Activated T-cell treated with anti-CD3 and anti-CD28 coated beads, Interleukin-2, amount 50 U/mL, for 1 hour (primary cell): ENCODE results near the gene TM4SF18.
"Not testable (repeated sequence)": the region's sequence is repeated elsewhere in the genome, so short reads cannot be mapped to it uniquely, and the experiment has no call there.

Source experiments
- DNase-seq: peaks from one replicate; pipeline ENCODE4 v3.0.0-alpha.2; 2020

The TM4SF18 gene, protein sequence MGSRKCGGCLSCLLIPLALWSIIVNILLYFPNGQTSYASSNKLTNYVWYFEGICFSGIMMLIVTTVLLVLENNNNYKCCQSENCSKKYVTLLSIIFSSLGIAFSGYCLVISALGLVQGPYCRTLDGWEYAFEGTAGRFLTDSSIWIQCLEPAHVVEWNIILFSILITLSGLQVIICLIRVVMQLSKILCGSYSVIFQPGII

GRCh38 chr3:149333176-149333859 lies at the start of gene TM4SF18:
Gene TM4SF18 (minus strand): TSS chr3:149333636. CDS start chr3:149333382, 254 bp downstream.
- no peak for DNase-seq

GRCh38 chr3:149382518-149382917 lies 49.1 kb upstream of the TM4SF18 start:
- DNase-seq = no peak

DNA sequence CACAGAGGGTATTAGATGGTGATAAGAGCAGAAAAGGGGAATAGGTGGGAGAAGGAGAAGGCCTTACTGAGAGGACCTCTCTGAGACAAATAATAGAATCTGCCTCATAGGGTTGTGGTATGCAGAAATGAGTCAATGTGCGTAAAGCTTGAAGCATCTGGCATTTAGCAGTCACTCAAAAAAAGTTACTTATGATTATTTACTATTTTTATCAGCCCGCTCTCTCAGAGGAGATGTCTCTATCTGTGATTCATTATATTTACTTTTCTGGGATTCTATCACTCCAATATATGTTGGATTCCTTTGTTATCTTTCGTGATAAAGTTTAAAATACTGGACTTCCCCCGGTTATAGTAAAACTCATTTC lies 48.6 kb upstream of the TM4SF18 start:
- no peak for DNase-seq

- DNase-seq = no peak
Measured at GRCh38 chr3:149381173-149382100, 48.0 kb upstream of the TM4SF18 start.

DNA sequence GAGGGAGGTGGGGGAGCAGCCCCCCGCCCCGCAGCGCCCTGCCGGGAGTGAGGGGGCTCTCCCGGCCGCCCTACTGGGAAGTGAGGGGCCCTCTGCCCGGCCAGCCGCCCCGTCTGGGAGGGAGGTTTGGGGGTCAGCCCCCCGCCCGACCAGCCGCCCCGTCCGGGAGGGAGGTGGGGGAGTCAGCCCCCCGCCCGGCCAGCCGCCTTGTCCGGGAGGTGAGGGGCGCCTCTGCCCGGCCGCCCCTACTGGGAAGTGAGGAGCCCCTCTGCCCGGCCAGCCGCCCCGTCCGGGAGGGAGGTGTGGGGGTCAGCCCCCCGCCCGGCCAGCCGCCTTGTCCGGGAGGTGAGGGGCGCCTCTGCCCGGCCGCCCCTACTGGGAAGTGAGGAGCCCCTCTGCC lies 46.8 kb upstream of the TM4SF18 start:
- DNase-seq = not testable (repeated sequence)

- DNase-seq = no peak
Measured at GRCh38 chr3:149378478-149379309, 45.3 kb upstream of the TM4SF18 start.

DNA sequence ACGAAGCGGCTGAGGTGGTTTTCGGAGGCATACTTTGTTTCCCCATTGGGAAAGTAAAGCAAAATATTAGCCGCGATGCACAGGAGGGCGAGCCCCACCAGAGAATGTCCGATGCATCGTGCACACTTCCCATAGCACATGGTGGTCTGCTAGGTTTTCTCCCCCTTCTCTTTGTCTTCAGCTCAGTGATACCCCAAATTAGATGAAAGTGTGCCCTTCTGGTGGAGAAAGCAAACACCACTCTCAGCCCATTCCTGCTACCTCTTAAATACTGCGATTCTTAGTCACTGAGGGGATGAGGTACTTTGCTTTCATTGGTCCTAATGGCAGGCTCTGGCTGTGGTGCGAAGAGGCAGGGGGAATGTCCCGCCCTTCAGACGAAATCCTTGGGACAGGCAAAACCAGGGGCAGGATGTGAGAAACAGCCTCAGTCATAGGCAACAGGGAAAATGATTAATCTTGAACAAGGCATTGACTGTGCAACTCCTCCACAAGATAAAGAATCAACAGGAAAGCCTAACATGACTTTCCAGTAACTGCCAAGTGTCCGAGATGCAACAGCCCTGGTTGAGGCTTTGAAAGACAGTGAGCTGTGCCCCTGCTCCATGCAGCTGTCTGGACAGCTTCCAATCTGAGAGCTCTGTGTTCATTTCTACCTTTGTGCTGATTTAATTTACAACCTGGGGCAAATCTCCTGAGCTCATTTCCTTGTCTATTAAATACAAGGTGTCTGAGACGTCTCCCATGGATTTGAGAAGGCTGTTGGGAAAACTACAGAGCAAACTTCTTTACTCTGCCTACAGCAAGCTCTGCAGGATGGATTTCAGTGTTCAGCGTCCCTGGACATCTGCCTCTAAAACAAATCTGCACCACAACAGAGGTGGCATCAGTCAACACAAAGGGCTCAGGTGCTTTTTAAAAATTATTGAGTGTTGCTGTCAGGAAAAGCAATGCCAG lies 44.2 kb upstream of the TM4SF18 start, which contains the start of gene TM4SF1:
TM4SF1 (minus strand) TSS at position 242 of the 957 bp plus-strand sequence; CDS start at position 140, 102 bp downstream.
- no peak for DNase-seq

- DNase-seq = no peak
Measured at GRCh38 chr3:149376718-149377407, 43.4 kb upstream of the TM4SF18 start.

- DNase-seq = no peak
Measured at GRCh38 chr3:149375501-149376196, 42.2 kb upstream of the TM4SF18 start.

- no peak for DNase-seq
Measured at GRCh38 chr3:149374793-149375500, 41.5 kb upstream of the TM4SF18 start.

- DNase-seq = no peak
Measured at GRCh38 chr3:149374391-149374790, 41.0 kb upstream of the TM4SF18 start.

- DNase-seq = no peak
Measured at GRCh38 chr3:149373235-149374125, 40.0 kb upstream of the TM4SF18 start.

DNA sequence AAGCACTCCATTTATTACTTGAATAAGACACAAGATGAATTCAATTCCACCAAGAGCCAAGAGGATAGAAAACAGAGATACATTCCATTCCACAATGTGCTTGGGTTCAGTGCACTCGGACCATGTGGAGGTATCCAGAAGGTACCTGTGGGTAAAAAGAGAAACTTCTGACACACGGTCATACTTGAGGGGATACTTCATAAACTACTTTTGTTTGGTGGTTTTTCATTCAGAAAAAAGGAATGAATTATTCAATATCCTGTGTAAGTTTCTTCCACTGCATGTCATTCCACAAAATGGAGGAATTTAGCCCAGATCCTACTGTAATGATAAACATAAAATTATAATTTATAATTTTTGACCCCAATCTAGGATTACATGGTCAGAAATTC lies 38.3 kb upstream of the TM4SF18 start:
- no peak for DNase-seq

DNA sequence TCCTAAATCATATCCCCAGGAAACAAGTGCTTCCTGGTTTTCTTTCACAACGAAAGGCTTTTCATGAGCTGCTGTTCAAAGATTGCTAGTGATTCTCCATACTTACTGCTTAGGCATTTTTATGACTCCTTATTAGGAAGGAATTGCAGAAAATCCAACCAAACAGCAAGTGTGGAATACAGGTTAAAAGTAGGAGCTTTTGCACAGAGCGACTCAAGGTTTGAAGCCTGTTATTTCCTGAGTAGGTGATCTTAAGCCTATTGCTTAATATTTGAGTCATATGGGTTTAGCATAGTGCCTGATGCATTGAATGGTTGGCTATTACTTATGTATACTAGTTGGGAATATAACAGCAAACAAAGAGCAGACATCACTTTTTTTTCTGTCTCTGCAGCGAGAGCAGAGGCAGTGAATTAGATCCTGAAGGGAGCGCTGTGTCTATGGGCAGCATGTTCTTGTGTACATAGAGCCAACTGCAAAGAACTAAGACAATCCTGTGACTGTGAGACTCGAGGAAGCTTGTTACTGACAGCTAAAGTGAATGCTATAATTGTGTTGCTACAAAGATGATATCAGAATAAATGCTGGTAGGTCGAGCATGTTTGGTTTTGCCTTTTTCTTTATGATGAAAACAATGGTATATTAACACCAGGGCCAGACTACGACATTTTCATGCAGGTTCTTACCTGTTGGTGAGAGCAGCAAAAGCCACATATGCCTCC lies 37.7 kb upstream of the TM4SF18 start:
- no peak for DNase-seq

DNA sequence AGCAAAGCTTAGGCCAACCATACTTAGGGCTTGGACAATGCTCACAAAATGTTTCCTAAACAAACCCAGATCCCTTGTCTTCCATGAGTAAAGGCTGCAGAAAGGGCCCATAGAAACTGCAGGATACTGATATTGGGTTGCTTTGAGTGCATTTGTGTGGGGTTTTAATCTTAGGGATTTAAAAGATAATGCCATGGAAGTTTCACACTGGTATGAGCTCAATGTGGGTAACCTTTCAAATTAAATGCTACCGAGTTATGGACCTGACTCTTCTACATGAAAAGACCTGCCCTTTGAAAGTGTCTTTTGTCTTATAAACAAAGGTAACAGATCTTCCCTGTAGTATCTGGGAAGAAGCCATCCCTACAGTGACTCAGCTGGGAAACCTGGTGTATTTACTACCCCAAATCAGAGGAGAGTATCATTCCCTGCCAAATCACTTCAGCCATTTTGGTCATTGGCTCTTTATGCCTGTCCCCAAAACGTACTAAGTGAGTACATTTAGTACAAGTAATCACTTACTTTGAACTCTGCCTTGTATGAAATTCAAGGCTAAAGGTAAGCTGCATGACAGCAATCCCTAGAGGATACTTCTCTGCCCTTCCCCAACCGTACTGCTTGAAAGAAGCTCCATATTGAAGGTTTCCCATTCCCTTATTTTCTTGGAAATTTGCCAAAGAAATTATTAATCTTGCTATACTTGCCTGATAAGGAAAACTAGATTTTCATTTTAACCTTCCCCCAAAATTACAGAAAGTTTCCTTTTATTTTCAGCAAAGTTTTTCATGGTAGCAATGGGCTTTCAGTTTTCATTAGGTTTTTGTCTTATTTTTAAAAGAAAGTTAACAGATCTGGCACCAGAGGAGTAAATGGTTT lies 36.8 kb upstream of the TM4SF18 start:
- DNase-seq = no peak

DNA sequence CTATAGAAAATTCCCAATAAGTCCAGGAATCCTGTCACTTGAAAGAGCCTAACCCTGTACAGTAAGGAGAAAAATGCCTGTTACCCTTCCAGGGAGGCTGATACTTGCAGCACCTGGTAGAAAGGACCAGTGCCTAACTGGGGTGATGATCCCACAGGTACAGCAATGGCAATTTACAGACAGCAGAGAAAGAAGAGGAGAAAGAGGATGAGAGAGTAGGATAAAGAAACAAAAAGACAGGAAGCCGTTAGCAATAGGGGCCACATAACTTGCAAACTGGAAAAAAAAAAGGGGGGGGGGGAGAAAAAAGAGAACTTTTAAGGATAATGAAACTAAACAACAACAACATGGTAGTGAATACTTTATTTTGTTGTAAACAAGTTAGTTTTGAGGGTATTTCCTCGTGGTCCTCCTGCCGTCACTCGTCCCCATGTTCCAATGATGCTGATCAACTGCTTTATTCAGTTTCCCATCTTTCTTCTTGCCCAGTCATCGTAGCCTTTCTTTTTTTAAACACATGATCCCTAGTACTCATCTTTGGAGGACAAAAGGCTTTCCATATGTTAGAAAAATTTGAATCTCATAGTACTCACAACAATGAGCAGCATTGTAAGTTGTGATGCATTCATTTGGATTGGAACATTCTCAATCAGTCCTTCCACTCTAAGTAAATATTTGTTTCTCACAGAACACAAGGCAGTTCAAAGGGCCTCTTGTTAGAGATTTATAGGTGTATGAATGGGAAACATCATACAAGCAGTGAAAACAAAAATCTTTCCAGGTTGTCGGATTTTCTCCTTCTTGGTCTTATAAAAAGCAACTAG lies 35.5 kb upstream of the TM4SF18 start:
- no peak for DNase-seq
